Liver (tissue), 9 donors: ENCODE data around the gene DYRK3. TPM values are rescaled to one million over a fixed set of nuclear protein-coding genes. Genes with fewer than 3 reads are reported as not detected.

Experiments
- DNase-seq: peaks from one replicate; pipeline ENCODE4 v3.0.0-alpha.2; 2017; ENCODE audit warnings: low spot score
- H3K27ac ChIP-seq, 2 donors: one replicate each; pipeline ENCODE4 v1.7.0; 2013; ENCODE audit warnings: inconsistent platforms in 2 of 2, low read length in 2 of 2, control low read depth in 1 of 2, low read depth in 1 of 2, mild to moderate bottlenecking in 1 of 2
- H3K27me3 ChIP-seq, 4 donors: one replicate each; pipeline versions ENCODE4 v1.6.1 to v1.7.0; 2013; ENCODE audit warnings: low read length in 3 of 4, inconsistent platforms in 1 of 4, mild to moderate bottlenecking in 1 of 4, moderate library complexity in 1 of 4; ENCODE audit not compliant: control insufficient read depth in 4 of 4, insufficient read depth in 4 of 4
- H3K36me3 ChIP-seq, 4 donors: one replicate each; pipeline versions ENCODE4 v1.6.1 to v1.7.0; 2013; ENCODE audit warnings: low read length in 3 of 4, mild to moderate bottlenecking in 3 of 4, low read depth in 1 of 4, moderate library complexity in 1 of 4; ENCODE audit not compliant: control insufficient read depth in 4 of 4, insufficient read depth in 3 of 4
- H3K4me1 ChIP-seq, 4 donors: one replicate each; pipeline versions ENCODE4 v1.6.1 to v1.7.0; 2013; ENCODE audit warnings: low read length in 3 of 4, mild to moderate bottlenecking in 3 of 4, moderate library complexity in 1 of 4; ENCODE audit not compliant: control insufficient read depth in 4 of 4, insufficient read depth in 4 of 4
- H3K4me3 ChIP-seq, 3 donors: one replicate each; pipeline versions ENCODE4 v1.6.1 to v1.7.0; 2013; ENCODE audit warnings: low read length in 3 of 3, control low read depth in 1 of 3, low read depth in 1 of 3, mild to moderate bottlenecking in 1 of 3
- H3K9ac ChIP-seq, 2 donors: one replicate each; pipeline ENCODE4 v1.7.0; 2013; ENCODE audit warnings: low read length in 2 of 2, mild to moderate bottlenecking in 2 of 2, moderate library complexity in 2 of 2, control low read depth in 1 of 2, low read depth in 1 of 2
- H3K9me3 ChIP-seq, 4 donors: one replicate each; pipeline versions ENCODE4 v1.6.1 to v1.7.0; 2013; ENCODE audit warnings: low read length in 3 of 4; ENCODE audit not compliant: control insufficient read depth in 4 of 4
- ATF3 ChIP-seq: IDR thresholded peaks from 2 replicates; pipeline ENCODE4 v1.6.1; 2016; ENCODE audit warnings: antibody characterized with exemption
- CTCF ChIP-seq: fragments of 150-350 bp; IDR thresholded peaks from 2 replicates; pipeline ENCODE4 v1.5.1; 2017; ENCODE audit warnings: improper control_type of control experiment, low read depth, low read length; ENCODE audit not compliant: missing input control
- EGR1 ChIP-seq, 2 donors: IDR thresholded peaks; 2 replicates each; pipeline ENCODE4 v1.6.1; 2016 to 2018; ENCODE audit warnings: antibody characterized with exemption in 2 of 2, low read depth in 2 of 2
- FOXA1 ChIP-seq: IDR thresholded peaks from 2 replicates; pipeline ENCODE4 v1.6.1; 2016; ENCODE audit warnings: antibody characterized with exemption
- FOXA2 ChIP-seq: IDR thresholded peaks from 2 replicates; pipeline ENCODE4 v1.6.1; 2016; ENCODE audit warnings: antibody characterized with exemption
- GABPA ChIP-seq, 2 donors: IDR thresholded peaks in 1 of 2; conservative IDR thresholded peaks in 1 of 2; 2 replicates each; pipeline ENCODE4 v1.6.1; 2016; ENCODE audit warnings: antibody characterized with exemption in 2 of 2, mild to moderate bottlenecking in 1 of 2, moderate library complexity in 1 of 2
- HNF4A ChIP-seq, 2 donors: conservative IDR thresholded peaks; 2 replicates each; pipeline ENCODE4 v1.6.1; 2016; ENCODE audit warnings: antibody characterized with exemption in 2 of 2, mild to moderate bottlenecking in 2 of 2
- HNF4G ChIP-seq: IDR thresholded peaks from 2 replicates; pipeline ENCODE4 v1.6.1; 2016; ENCODE audit warnings: antibody characterized with exemption
- JUND ChIP-seq, 2 donors: IDR thresholded peaks; 2 replicates each; pipeline ENCODE4 v1.6.1; 2016; ENCODE audit warnings: antibody characterized with exemption in 2 of 2
- MAX ChIP-seq: IDR thresholded peaks from 2 replicates; pipeline ENCODE4 v1.6.1; 2016; ENCODE audit warnings: antibody characterized with exemption
- NR2F2 ChIP-seq: IDR thresholded peaks from 2 replicates; pipeline ENCODE4 v1.6.1; 2016; ENCODE audit warnings: antibody characterized with exemption
- RAD21 ChIP-seq, 2 donors: IDR thresholded peaks; 2 replicates each; pipeline ENCODE4 v1.6.1; 2016; ENCODE audit warnings: antibody characterized with exemption in 2 of 2, mild to moderate bottlenecking in 2 of 2
- REST ChIP-seq: IDR thresholded peaks from 2 replicates; pipeline ENCODE4 v1.6.1; 2016; ENCODE audit warnings: antibody characterized with exemption, mild to moderate bottlenecking
- RXRA ChIP-seq, 2 donors: IDR thresholded peaks; 2 replicates each; pipeline ENCODE4 v1.6.1; 2017 to 2018; ENCODE audit warnings: antibody characterized with exemption in 2 of 2, mild to moderate bottlenecking in 1 of 2
- SP1 ChIP-seq: IDR thresholded peaks from 2 replicates; pipeline ENCODE4 v1.6.1; 2018; ENCODE audit warnings: antibody characterized with exemption, mild to moderate bottlenecking
- TAF1 ChIP-seq: conservative IDR thresholded peaks from 2 replicates; pipeline ENCODE4 v1.6.1; 2016; ENCODE audit warnings: antibody characterized with exemption, mild to moderate bottlenecking
- YY1 ChIP-seq: IDR thresholded peaks from 2 replicates; pipeline ENCODE4 v1.6.1; 2016; ENCODE audit warnings: antibody characterized with exemption, mild to moderate bottlenecking
- ZBTB33 ChIP-seq: IDR thresholded peaks from 2 replicates; pipeline ENCODE4 v1.6.1; 2016; ENCODE audit warnings: antibody characterized with exemption
- WGBS: extraction: QIAGEN DNeasy Blood & Tissue Kit; methylation state at CpG from one replicate; pipeline ENCODE4 v1.1.7; 2013; 5-methylcytosine and 5-hydroxymethylcytosine counted together
- polyA plus RNA-seq, 2 donors: library from polyadenylated mRNA; stranded (reverse) in 1 of 2; unstranded in 1 of 2; fragments of 200-250 nt in 1 of 2; fragments of >200 nt in 1 of 2; fragmentation: Nextera tagmentation in 1 of 2; extraction: Ambion mirVana in 1 of 2; gene quantifications; one replicate each; pipeline versions ENCODE4 v1.2.1 to v1.2.3, GENCODE V29; 2013 to 2015
- total RNA-seq, 2 donors: library from RNA; depleted of rRNA; stranded (reverse); fragments of >200 nt; gene quantifications; one replicate each; pipeline ENCODE4 v1.2.3, GENCODE V29; 2014
- donor health status: healthy.
- donor health status: healthy.
- donor health status: healthy.
- donor health status: healthy.
- donor health status: healthy.

Gene DYRK3
- total and polyA plus RNA-seq, 4 donors = 1.5 to 41.8 (median 5.0) TPM

- peaks cover 12 to 81% (median 53%) of the 10 kb centered on the region in 4 donors for H3K36me3 ChIP-seq
- H3K9ac ChIP-seq = no peak overlapping the region
- DNase-seq = no peak
- H3K4me1 ChIP-seq = no peaks in the 10 kb centered on the region
- H3K4me3 ChIP-seq = no peak overlapping the region
- no peaks in the 10 kb centered on the region for H3K9me3 ChIP-seq
- 90% methylated on average over 9 of the region's 9 CpGs for WGBS
- TF ChIP-seq EGR1 (IDR thresholded peaks at IDR 0.05; ENCODE audit: low read depth in 2 of 2) = no peak
- no peak for TF ChIP-seq JUND (IDR thresholded peaks at IDR 0.05)
- no peak for TF ChIP-seq RAD21 (IDR thresholded peaks at IDR 0.05)
- no peak for TF ChIP-seq CTCF
- no peak for TF ChIP-seq REST
- no peak for TF ChIP-seq MAX
- no peak for TF ChIP-seq HNF4A (conservative IDR thresholded peaks at IDR 0.05)
- TF ChIP-seq YY1 = no peak
- no peak for TF ChIP-seq ATF3
- H3K27me3 ChIP-seq = no peaks in the 10 kb centered on the region
- no peak overlapping the region for H3K27ac ChIP-seq
These were observed 43.6 kb upstream of the DYRK3 start for GRCh38 chr1:206591696-206592095.

GRCh38 chr1:206593351-206593925 is 41.9 kb upstream of the DYRK3 start:
- no peaks in the 10 kb centered on the region for H3K4me1 ChIP-seq
- H3K27ac ChIP-seq = no peak overlapping the region
- no peaks in the 10 kb centered on the region for H3K27me3 ChIP-seq
- H3K9me3 ChIP-seq = no peaks in the 10 kb centered on the region
- H3K9ac ChIP-seq = no peak overlapping the region
- DNase-seq = no peak
- WGBS = 90% methylated on average over 7 of the region's 7 CpGs
- peaks cover 12 to 72% (median 44%) of the 10 kb centered on the region in 4 donors for H3K36me3 ChIP-seq
- no peak for TF ChIP-seq NR2F2
- TF ChIP-seq HNF4G = no peak
- TF ChIP-seq RXRA (IDR thresholded peaks at IDR 0.05) = no peak
- TF ChIP-seq FOXA1 = no peak
- TF ChIP-seq CTCF = no peak
- TF ChIP-seq SP1 = no peak
- no peak for TF ChIP-seq YY1
- TF ChIP-seq JUND (IDR thresholded peaks at IDR 0.05) = no peak
- no peak for TF ChIP-seq ATF3
- TF ChIP-seq TAF1 = no peak
- TF ChIP-seq EGR1 (IDR thresholded peaks at IDR 0.05; ENCODE audit: low read depth in 2 of 2) = no peak
- no peak for TF ChIP-seq ZBTB33
- no peak for TF ChIP-seq MAX
- no peak for TF ChIP-seq HNF4A (conservative IDR thresholded peaks at IDR 0.05)
- TF ChIP-seq GABPA (IDR thresholded peaks at IDR 0.05 in 1 of 2, conservative IDR thresholded peaks at IDR 0.05 in 1 of 2) = no peak
- TF ChIP-seq RAD21 (IDR thresholded peaks at IDR 0.05) = no peak
- no peak for TF ChIP-seq FOXA2
- no peak overlapping the region for H3K4me3 ChIP-seq
